Skeletal muscle satellite cell (primary cell): ENCODE measurements around the gene TBC1D12.
"Not testable (repeated sequence)": the region's sequence is repeated elsewhere in the genome, so short reads cannot be mapped to it uniquely, and the experiment has no call there.

Experiments
- H3K27me3 ChIP-seq: 2 replicates; pipeline ENCODE4 v1.7.0; 2013; ENCODE audit warnings: low read length; ENCODE audit not compliant: control insufficient read depth, insufficient read depth
- H3K36me3 ChIP-seq: 2 replicates; pipeline ENCODE4 v1.7.0; 2013; ENCODE audit warnings: mild to moderate bottlenecking, control low read depth, low read length; ENCODE audit not compliant: insufficient read depth
- H3K4me1 ChIP-seq: 2 replicates; pipeline ENCODE4 v1.7.0; 2013; ENCODE audit warnings: low read length; ENCODE audit not compliant: control insufficient read depth, insufficient read depth
- H3K4me2 ChIP-seq: 2 replicates; pipeline ENCODE4 v1.7.0; 2013; ENCODE audit warnings: mild to moderate bottlenecking, low read length
- H3K4me3 ChIP-seq: 2 replicates; pipeline ENCODE4 v1.7.0; 2013; ENCODE audit warnings: low read length
- H3K9ac ChIP-seq: 2 replicates; pipeline ENCODE4 v1.7.0; 2013; ENCODE audit warnings: mild to moderate bottlenecking, low read depth, low read length, moderate library complexity
- H3K9me3 ChIP-seq: replicated peaks from 2 replicates; pipeline ENCODE4 v1.7.0; 2013; ENCODE audit warnings: mild to moderate bottlenecking, control low read depth, low read length

Gene TBC1D12

GRCh38 chr10:94375374-94375773 is 27.0 kb upstream of the TBC1D12 start:
- Histone ChIP-seq H3K36me3 (no peaks in the 10 kb centered on the region), H3K9ac (no peak overlapping the region), H3K4me3 (no peak overlapping the region), H3K27me3 (no peaks in the 10 kb centered on the region), H3K9me3 (no peaks in the 10 kb centered on the region), H3K4me1 (no peaks in the 10 kb centered on the region), H3K4me2 (no peak overlapping the region)

- Histone ChIP-seq H3K9me3 (no peaks in the 10 kb centered on the region), H3K4me2 (no peak overlapping the region)
These were observed 25.5 kb upstream of the TBC1D12 start for GRCh38 chr10:94376865-94377264.

GRCh38 chr10:94383530-94383929 is 18.8 kb upstream of the TBC1D12 start:
- no peak overlapping the region for H3K4me3 ChIP-seq
- H3K4me2 ChIP-seq = no peak overlapping the region
- no peaks in the 10 kb centered on the region for H3K4me1 ChIP-seq
- H3K27me3 ChIP-seq = no peaks in the 10 kb centered on the region
- H3K36me3 ChIP-seq = no peaks in the 10 kb centered on the region
- H3K9ac ChIP-seq = no peak overlapping the region
- H3K9me3 ChIP-seq = no peaks in the 10 kb centered on the region

More at GRCh38 chr10:94376865-94377264, 25.5 kb upstream of the TBC1D12 start:
- no peaks in the 10 kb centered on the region for H3K36me3 ChIP-seq
- H3K4me1 ChIP-seq = no peaks in the 10 kb centered on the region
- H3K27me3 ChIP-seq = no peaks in the 10 kb centered on the region
- H3K4me3 ChIP-seq = no peak overlapping the region
- no peak overlapping the region for H3K9ac ChIP-seq

- not testable (repeated sequence) for H3K36me3 ChIP-seq, H3K9me3 ChIP-seq, H3K9ac ChIP-seq, H3K4me2 ChIP-seq, H3K4me3 ChIP-seq, H3K27me3 ChIP-seq
- peaks cover 12% of the 10 kb centered on the region for H3K4me1 ChIP-seq
These were observed 16.6 kb upstream of the TBC1D12 start for GRCh38 chr10:94385733-94386132.

- not testable (repeated sequence) for H3K4me2 ChIP-seq, H3K9ac ChIP-seq, H3K9me3 ChIP-seq, H3K4me3 ChIP-seq, H3K36me3 ChIP-seq, H3K27me3 ChIP-seq
- H3K4me1 ChIP-seq = peaks cover 17% of the 10 kb centered on the region
These were observed 10.2 kb upstream of the TBC1D12 start for GRCh38 chr10:94392117-94392516.

GRCh38 chr10:94397549-94398370 is 4.6 kb upstream of the TBC1D12 start:
- Histone ChIP-seq H3K4me1 (peaks cover 19% of the 10 kb centered on the region), H3K27me3 (no peaks in the 10 kb centered on the region), H3K36me3 (no peaks in the 10 kb centered on the region), H3K9ac (peak overlapping the region; percentile 42), H3K9me3 (no peaks in the 10 kb centered on the region), H3K4me2 (peak overlapping the region; percentile 73), H3K4me3 (no peak overlapping the region)

- Histone ChIP-seq H3K36me3 (no peaks in the 10 kb centered on the region), H3K4me1 (peaks cover 19% of the 10 kb centered on the region), H3K9me3 (no peaks in the 10 kb centered on the region), H3K27me3 (no peaks in the 10 kb centered on the region), H3K4me3 (no peak overlapping the region), H3K4me2 (no peak overlapping the region), H3K9ac (no peak overlapping the region)
These were observed 3.6 kb upstream of the TBC1D12 start for GRCh38 chr10:94398762-94399161.

GRCh38 chr10:94402843-94403379 is 570 bp downstream of the TBC1D12 start:
- Histone ChIP-seq H3K9me3 (no peaks in the 10 kb centered on the region), H3K36me3 (no peaks in the 10 kb centered on the region), H3K9ac (peak overlapping the region; percentile 91), H3K27me3 (no peaks in the 10 kb centered on the region), H3K4me2 (peak overlapping the region; percentile 78), H3K4me1 (peaks cover 11% of the 10 kb centered on the region), H3K4me3 (peak overlapping the region; percentile 76)

- Histone ChIP-seq H3K4me1 (peaks cover 7% of the 10 kb centered on the region), H3K36me3 (no peaks in the 10 kb centered on the region), H3K9ac (peak overlapping the region; percentile 91), H3K4me2 (peak overlapping the region; percentile 78), H3K27me3 (no peaks in the 10 kb centered on the region), H3K4me3 (peak overlapping the region; percentile 76), H3K9me3 (no peaks in the 10 kb centered on the region)
These were observed 1.3 kb downstream of the TBC1D12 start for GRCh38 chr10:94403380-94404213.

- Histone ChIP-seq H3K9ac (no peak overlapping the region), H3K4me1 (peaks cover 15% of the 10 kb centered on the region), H3K36me3 (no peaks in the 10 kb centered on the region), H3K4me3 (no peak overlapping the region), H3K9me3 (no peaks in the 10 kb centered on the region), H3K27me3 (no peaks in the 10 kb centered on the region), H3K4me2 (peak overlapping the region; percentile 78)
These were observed 3.1 kb downstream of the TBC1D12 start for GRCh38 chr10:94405406-94405805.

GRCh38 chr10:94407668-94408067 is 5.3 kb downstream of the TBC1D12 start:
- H3K4me3 ChIP-seq = no peak overlapping the region
- H3K4me1 ChIP-seq = peaks cover 20% of the 10 kb centered on the region
- H3K27me3 ChIP-seq = no peaks in the 10 kb centered on the region
- H3K4me2 ChIP-seq = no peak overlapping the region
- H3K9ac ChIP-seq = no peak overlapping the region
- H3K9me3 ChIP-seq = no peaks in the 10 kb centered on the region
- H3K36me3 ChIP-seq = no peaks in the 10 kb centered on the region
